AG09309 (cell line): Measurements from ENCODE around the gene TP73.

Experiments
- DNase-seq: peaks from one replicate; pipeline ENCODE4 v3.0.0-alpha.2; 2010; ENCODE audit warnings: low read depth
- H3K4me3 ChIP-seq: 2 replicates; pipeline ENCODE4 v1.5.1; 2011; ENCODE audit warnings: mild to moderate bottlenecking, low read depth, low read length, moderate library complexity; ENCODE audit not compliant: control insufficient read depth
- CTCF ChIP-seq: IDR thresholded peaks from 2 replicates; pipeline ENCODE4 v1.5.1; 2011; ENCODE audit warnings: mild to moderate bottlenecking, low read depth, low read length, inconsistent platforms; ENCODE audit not compliant: insufficient read depth, control insufficient read depth; ENCODE audit errors: missing control alignments

TP73 gene

GRCh38 chr1:3658231-3658615 lies 5.9 kb downstream of the TP73 start:
- no peak for DNase-seq
- TF ChIP-seq CTCF: no peak
- H3K4me3 ChIP-seq: no peak overlapping the region

GRCh38 chr1:3659093-3659492 lies 6.8 kb downstream of the TP73 start:
- DNase-seq: no peak
- no peak for TF ChIP-seq CTCF
- H3K4me3 ChIP-seq: no peak overlapping the region

GRCh38 chr1:3660704-3661103 lies 8.4 kb downstream of the TP73 start:
- no peak overlapping the region for H3K4me3 ChIP-seq
- DNase-seq: no peak
- TF ChIP-seq CTCF: no peak

GRCh38 chr1:3661631-3662030 lies 9.3 kb downstream of the TP73 start:
- no peak for TF ChIP-seq CTCF
- no peak overlapping the region for H3K4me3 ChIP-seq
- no peak for DNase-seq

GRCh38 chr1:3662080-3662671 lies 9.9 kb downstream of the TP73 start:
- no peak overlapping the region for H3K4me3 ChIP-seq
- DNase-seq: no peak
- TF ChIP-seq CTCF: no peak

GRCh38 chr1:3663999-3664699 lies 11.8 kb downstream of the TP73 start:
- DNase-seq: no peak
- no peak for TF ChIP-seq CTCF
- H3K4me3 ChIP-seq: no peak overlapping the region
